Choroid plexus epithelial cell (primary cell): ENCODE data around the gene SHCBP1L.
"Not testable (repeated sequence)": the region's sequence is repeated elsewhere in the genome, so short reads cannot be mapped to it uniquely, and the experiment has no call there.

Source experiments
- DNase-seq: peaks from one replicate; pipeline ENCODE4 v3.0.0-alpha.2; 2010; ENCODE audit warnings: low read depth
- H3K4me3 ChIP-seq: 2 replicates; pipeline ENCODE4 v1.5.1; 2011; ENCODE audit warnings: low read depth, mild to moderate bottlenecking, control low read depth, low read length, moderate library complexity
- CTCF ChIP-seq: conservative IDR thresholded peaks from 2 replicates; pipeline ENCODE4 v1.5.1; 2011; ENCODE audit warnings: low read depth, mild to moderate bottlenecking, control low read depth, inconsistent platforms, low read length, moderate library complexity

The SHCBP1L gene

GRCh38 chr1:182955596-182956588, 2.9 kb upstream of the SHCBP1L start:
- DNase-seq: peak; percentile 86
- TF ChIP-seq CTCF: no peak
- no peak overlapping the region for H3K4me3 ChIP-seq

GRCh38 chr1:182953826-182954225, 860 bp upstream of the SHCBP1L start:
- H3K4me3 ChIP-seq: no peak overlapping the region
- TF ChIP-seq CTCF: no peak
- no peak for DNase-seq

- not testable (repeated sequence) for H3K4me3 ChIP-seq, DNase-seq
Observed at GRCh38 chr1:182943336-182943735, 9.6 kb downstream of the SHCBP1L start.

- peak; percentile 13 for DNase-seq
- H3K4me3 ChIP-seq: peak overlapping the region; percentile 48
Observed at GRCh38 chr1:182942145-182942544, 10.8 kb downstream of the SHCBP1L start.

GRCh38 chr1:182939413-182939812, 13.6 kb downstream of the SHCBP1L start:
- DNase-seq: no peak
- TF ChIP-seq CTCF: no peak
- no peak overlapping the region for H3K4me3 ChIP-seq

- no peak for DNase-seq
- TF ChIP-seq CTCF: no peak
- H3K4me3 ChIP-seq: no peak overlapping the region
Observed at GRCh38 chr1:182935716-182936115, 17.2 kb downstream of the SHCBP1L start.

- no peak for DNase-seq
- no peak overlapping the region for H3K4me3 ChIP-seq
- no peak for TF ChIP-seq CTCF
Observed at GRCh38 chr1:182930985-182931384, 22.0 kb downstream of the SHCBP1L start.
